ENCODE data around the gene OPRL1. TPM values are rescaled to one million over a fixed set of nuclear protein-coding genes. Genes with fewer than 3 reads are reported as not detected.

OPRL1 gene
- total RNA-seq, 1 donor: 0.72 TPM

- Histone ChIP-seq H3K27me3 (ENCODE audit: insufficient read depth, low read length) (peaks cover 24% of the 10 kb centered on the region), H3K9me3 (ENCODE audit: low read depth, low read length) (no peaks in the 10 kb centered on the region), H3K79me2 (ENCODE audit: insufficient read depth, low read length) (no peaks in the 10 kb centered on the region), H4K20me1 (ENCODE audit: insufficient read depth, low read length) (no peaks in the 10 kb centered on the region), H3K36me3 (ENCODE audit: insufficient read depth, low read length) (no peaks in the 10 kb centered on the region), H3K4me1 (ENCODE audit: insufficient read depth, low read length) (peaks cover 6% of the 10 kb centered on the region), H2AFZ (ENCODE audit: low read length) (no peak overlapping the region), H3K4me3 (ENCODE audit: insufficient read depth, low read length) (no peak overlapping the region), H3K4me2 (ENCODE audit: insufficient read depth, low read length) (no peak overlapping the region), H3K27ac (ENCODE audit: low read depth, low read length) (no peak overlapping the region)
- no peak for TF ChIP-seq CTCF (IDR thresholded peaks at IDR 0.05; ENCODE audit: extremely low read depth, low read depth, low read length)
- DNase-seq (ENCODE audit: insufficient read length, low spot score, missing footprints): no peak
Measured at GRCh38 chr20:64050261-64051032, 29.4 kb upstream of the OPRL1 start.

GRCh38 chr20:64051033-64051452, 28.8 kb upstream of the OPRL1 start:
- no peak for DNase-seq (ENCODE audit: insufficient read length, low spot score, missing footprints)
- Histone ChIP-seq H3K79me2 (ENCODE audit: insufficient read depth, low read length) (no peaks in the 10 kb centered on the region), H3K4me3 (ENCODE audit: insufficient read depth, low read length) (no peak overlapping the region), H3K4me2 (ENCODE audit: insufficient read depth, low read length) (no peak overlapping the region), H2AFZ (ENCODE audit: low read length) (no peak overlapping the region), H3K9me3 (ENCODE audit: low read depth, low read length) (no peaks in the 10 kb centered on the region), H3K27ac (ENCODE audit: low read depth, low read length) (no peak overlapping the region), H3K4me1 (ENCODE audit: insufficient read depth, low read length) (peaks cover 12% of the 10 kb centered on the region), H3K27me3 (ENCODE audit: insufficient read depth, low read length) (peaks cover 23% of the 10 kb centered on the region), H4K20me1 (ENCODE audit: insufficient read depth, low read length) (no peaks in the 10 kb centered on the region), H3K36me3 (ENCODE audit: insufficient read depth, low read length) (no peaks in the 10 kb centered on the region)
- TF ChIP-seq CTCF (IDR thresholded peaks at IDR 0.05; ENCODE audit: extremely low read depth, low read depth, low read length): no peak

- H3K27me3 ChIP-seq (ENCODE audit: insufficient read depth, low read length): peaks cover 19% of the 10 kb centered on the region
- no peaks in the 10 kb centered on the region for H4K20me1 ChIP-seq (ENCODE audit: insufficient read depth, low read length)
- no peak for DNase-seq (ENCODE audit: insufficient read length, low spot score, missing footprints)
- no peak overlapping the region for H3K4me2 ChIP-seq (ENCODE audit: insufficient read depth, low read length)
- no peaks in the 10 kb centered on the region for H3K9me3 ChIP-seq (ENCODE audit: low read depth, low read length)
- no peak overlapping the region for H2AFZ ChIP-seq (ENCODE audit: low read length)
- no peak for TF ChIP-seq CTCF (IDR thresholded peaks at IDR 0.05; ENCODE audit: extremely low read depth, low read depth, low read length)
- H3K4me3 ChIP-seq (ENCODE audit: insufficient read depth, low read length): no peak overlapping the region
- peaks cover 15% of the 10 kb centered on the region for H3K4me1 ChIP-seq (ENCODE audit: insufficient read depth, low read length)
- H3K79me2 ChIP-seq (ENCODE audit: insufficient read depth, low read length): no peaks in the 10 kb centered on the region
- no peak overlapping the region for H3K27ac ChIP-seq (ENCODE audit: low read depth, low read length)
- H3K36me3 ChIP-seq (ENCODE audit: insufficient read depth, low read length): no peaks in the 10 kb centered on the region
Measured at GRCh38 chr20:64051561-64052325, 28.1 kb upstream of the OPRL1 start.

GRCh38 chr20:64052326-64052722, 27.6 kb upstream of the OPRL1 start:
- Histone ChIP-seq H3K36me3 (ENCODE audit: insufficient read depth, low read length) (no peaks in the 10 kb centered on the region), H3K4me1 (ENCODE audit: insufficient read depth, low read length) (peaks cover 15% of the 10 kb centered on the region), H3K27ac (ENCODE audit: low read depth, low read length) (no peak overlapping the region), H3K4me3 (ENCODE audit: insufficient read depth, low read length) (no peak overlapping the region), H3K9me3 (ENCODE audit: low read depth, low read length) (no peaks in the 10 kb centered on the region), H3K79me2 (ENCODE audit: insufficient read depth, low read length) (no peaks in the 10 kb centered on the region), H3K27me3 (ENCODE audit: insufficient read depth, low read length) (peaks cover 16% of the 10 kb centered on the region), H4K20me1 (ENCODE audit: insufficient read depth, low read length) (no peaks in the 10 kb centered on the region), H2AFZ (ENCODE audit: low read length) (no peak overlapping the region), H3K4me2 (ENCODE audit: insufficient read depth, low read length) (no peak overlapping the region)
- no peak for DNase-seq (ENCODE audit: insufficient read length, low spot score, missing footprints)
- no peak for TF ChIP-seq CTCF (IDR thresholded peaks at IDR 0.05; ENCODE audit: extremely low read depth, low read depth, low read length)

Data from osteoblast (primary cell).